ENCODE measurements around the gene MSI2. TPM values are rescaled to one million over a fixed set of nuclear protein-coding genes. Genes with fewer than 3 reads are reported as not detected.

The MSI2 gene
- total and polyA plus RNA-seq, 9 of the 15 experiments (the other 6 are each of a cell fraction or from before 2014, with no cell fraction given): 4.6 to 61.8 (median 42.4) TPM

DNA sequence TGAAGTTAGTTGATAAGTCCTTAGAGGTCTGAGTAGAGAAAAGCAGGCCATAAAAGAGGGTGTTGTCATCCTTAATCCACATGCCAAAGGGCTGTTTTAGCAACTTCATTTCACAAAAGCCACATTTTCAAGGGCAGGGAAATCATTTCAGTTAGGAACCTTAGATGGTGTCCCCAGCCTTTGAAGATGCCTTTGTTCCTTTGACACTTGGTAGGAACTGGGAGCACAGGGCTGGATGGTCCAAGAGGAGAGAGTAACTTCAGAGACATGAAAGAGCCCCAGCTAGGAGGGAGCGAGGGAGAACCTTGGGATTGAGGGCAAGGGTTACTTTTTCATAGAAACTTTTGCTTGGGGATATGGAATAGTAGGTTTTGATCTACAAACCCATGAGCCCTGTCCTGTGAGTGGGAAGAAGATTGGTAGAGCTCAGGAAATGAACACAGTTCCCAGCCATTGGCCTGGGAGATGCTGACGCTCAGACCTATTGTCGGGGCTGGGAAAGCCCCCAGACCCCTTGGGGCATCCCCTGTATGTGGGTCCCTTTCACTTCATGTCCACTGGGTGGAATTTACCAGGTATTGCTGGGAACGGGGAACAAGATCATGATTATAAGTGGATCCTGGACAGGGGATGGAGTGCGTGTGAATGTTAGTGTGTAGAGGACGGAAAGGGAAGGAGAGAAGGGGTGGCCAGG, 18.9 kb downstream of the MSI2 start:
- H3K79me2 ChIP-seq (ENCODE audit: control insufficient read depth, insufficient read depth, low read length): peaks cover 9% of the 10 kb centered on the region; the same call in 1 of the 3 replicates
- in situ Hi-C loops (cut with MboI) (no loop called here), intact Hi-C loops (cut with micrococcal nuclease) (no loop called here)
- H3K4me3 ChIP-seq: no peak overlapping the region
- no peaks in the 10 kb centered on the region for H3K9me1 ChIP-seq (ENCODE audit: control insufficient read depth, insufficient read depth, low read length)
- FAIRE-seq: no peak
- no peak overlapping the region for H2AFZ ChIP-seq (ENCODE audit: low read depth, low read length)
- H3K9me3 ChIP-seq (replicated peaks; ENCODE audit: control insufficient read depth, insufficient read depth, low read depth, low read length): no peaks in the 10 kb centered on the region
- BruUV-seq (replicated peaks): no TSS peak
- no peaks in the 10 kb centered on the region for H3K4me1 ChIP-seq (replicated peaks in 1 of 2; ENCODE audit: control insufficient read depth in 2 of 2, insufficient read depth in 2 of 2, low read length in 2 of 2)
- H4K20me1 ChIP-seq (replicated peaks; ENCODE audit: control insufficient read depth, insufficient read depth, low read length): 0 out of 2 replicates have a peak, but pooled peaks cover 5% of the 10 kb centered on the region
- no peak overlapping the region for H3K4me2 ChIP-seq (ENCODE audit: insufficient read depth, low read length)
- no peak overlapping the region for H3K9ac ChIP-seq (ENCODE audit: insufficient read depth in 1 of 2, low read depth in 2 of 2, low read length in 2 of 2)
- no peak overlapping the region for H3K27ac ChIP-seq (ENCODE audit: extremely low read depth, low read depth, low read length)
- WGBS (ENCODE audit: insufficient coverage, low coverage, missing lambda C conversion rate): 92% methylated on average over 6 of the region's 6 CpGs
- no peak for DNase-seq (ENCODE audit: extremely low read depth in 1 of 4, low spot score in 3 of 4)
- ChIA-PET POLR2A (interaction anchor here (0.5 kb wide), 1 partner anchor 18 kb away, joined by 4 read pairs; no protein-coding TSS in a partner anchor), CTCF (ENCODE audit: low intra/inter-chr PET ratio) (no interaction called here)
- ATAC-seq: no peak; the same call in 2 of the 3 replicates
- H3K36me3 ChIP-seq (ENCODE audit: control insufficient read depth, insufficient read depth, low read length): peaks cover 53% of the 10 kb centered on the region
- H3K27me3 ChIP-seq (ENCODE audit: control insufficient read depth in 2 of 2, insufficient read depth in 2 of 2, low read length in 2 of 2): no peaks in the 10 kb centered on the region
- TF ChIP-seq MIER1 (IDR thresholded peaks at IDR 0.05; ENCODE audit: low read depth) (no peak), ZNF133 (CRISPR knock-in tag; IDR thresholded peaks at IDR 0.05) (no peak), NR2C1 (IDR thresholded peaks at IDR 0.05) (no peak), NR2C1 (tag; IDR thresholded peaks at IDR 0.05) (no peak), KHSRP (IDR thresholded peaks at IDR 0.05) (no peak), ERF (CRISPR knock-in tag; IDR thresholded peaks at IDR 0.05) (no peak), JUNB (CRISPR knock-in tag; conservative IDR thresholded peaks at IDR 0.05) (no peak), TRIM28 (IDR thresholded peaks at IDR 0.05) (no peak), MBD2 (IDR thresholded peaks at IDR 0.05; ENCODE audit: borderline replicate concordance, low read depth) (no peak), ZNF224 (CRISPR knock-in tag; IDR thresholded peaks at IDR 0.05) (no peak), MECOM (CRISPR knock-in tag; IDR thresholded peaks at IDR 0.05) (no peak), ZC3H11A (IDR thresholded peaks at IDR 0.05; ENCODE audit: low read depth, low read length) (no peak), POLR2G (IDR thresholded peaks at IDR 0.05; ENCODE audit: low read depth, low read length) (no peak), DDX20 (tag; IDR thresholded peaks at IDR 0.05; ENCODE audit: low read depth) (no peak), POLR2AphosphoS2 (IDR thresholded peaks at IDR 0.05; ENCODE audit: low read length) (no peak)
- TF ChIP-seq, protein P1, sequence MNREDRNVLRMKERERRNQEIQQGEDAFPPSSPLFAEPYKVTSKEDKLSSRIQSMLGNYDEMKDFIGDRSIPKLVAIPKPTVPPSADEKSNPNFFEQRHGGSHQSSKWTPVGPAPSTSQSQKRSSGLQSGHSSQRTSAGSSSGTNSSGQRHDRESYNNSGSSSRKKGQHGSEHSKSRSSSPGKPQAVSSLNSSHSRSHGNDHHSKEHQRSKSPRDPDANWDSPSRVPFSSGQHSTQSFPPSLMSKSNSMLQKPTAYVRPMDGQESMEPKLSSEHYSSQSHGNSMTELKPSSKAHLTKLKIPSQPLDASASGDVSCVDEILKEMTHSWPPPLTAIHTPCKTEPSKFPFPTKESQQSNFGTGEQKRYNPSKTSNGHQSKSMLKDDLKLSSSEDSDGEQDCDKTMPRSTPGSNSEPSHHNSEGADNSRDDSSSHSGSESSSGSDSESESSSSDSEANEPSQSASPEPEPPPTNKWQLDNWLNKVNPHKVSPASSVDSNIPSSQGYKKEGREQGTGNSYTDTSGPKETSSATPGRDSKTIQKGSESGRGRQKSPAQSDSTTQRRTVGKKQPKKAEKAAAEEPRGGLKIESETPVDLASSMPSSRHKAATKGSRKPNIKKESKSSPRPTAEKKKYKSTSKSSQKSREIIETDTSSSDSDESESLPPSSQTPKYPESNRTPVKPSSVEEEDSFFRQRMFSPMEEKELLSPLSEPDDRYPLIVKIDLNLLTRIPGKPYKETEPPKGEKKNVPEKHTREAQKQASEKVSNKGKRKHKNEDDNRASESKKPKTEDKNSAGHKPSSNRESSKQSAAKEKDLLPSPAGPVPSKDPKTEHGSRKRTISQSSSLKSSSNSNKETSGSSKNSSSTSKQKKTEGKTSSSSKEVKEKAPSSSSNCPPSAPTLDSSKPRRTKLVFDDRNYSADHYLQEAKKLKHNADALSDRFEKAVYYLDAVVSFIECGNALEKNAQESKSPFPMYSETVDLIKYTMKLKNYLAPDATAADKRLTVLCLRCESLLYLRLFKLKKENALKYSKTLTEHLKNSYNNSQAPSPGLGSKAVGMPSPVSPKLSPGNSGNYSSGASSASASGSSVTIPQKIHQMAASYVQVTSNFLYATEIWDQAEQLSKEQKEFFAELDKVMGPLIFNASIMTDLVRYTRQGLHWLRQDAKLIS (CRISPR knock-in tag; IDR thresholded peaks at IDR 0.05): no peak
- TF ChIP-seq, protein P2, sequence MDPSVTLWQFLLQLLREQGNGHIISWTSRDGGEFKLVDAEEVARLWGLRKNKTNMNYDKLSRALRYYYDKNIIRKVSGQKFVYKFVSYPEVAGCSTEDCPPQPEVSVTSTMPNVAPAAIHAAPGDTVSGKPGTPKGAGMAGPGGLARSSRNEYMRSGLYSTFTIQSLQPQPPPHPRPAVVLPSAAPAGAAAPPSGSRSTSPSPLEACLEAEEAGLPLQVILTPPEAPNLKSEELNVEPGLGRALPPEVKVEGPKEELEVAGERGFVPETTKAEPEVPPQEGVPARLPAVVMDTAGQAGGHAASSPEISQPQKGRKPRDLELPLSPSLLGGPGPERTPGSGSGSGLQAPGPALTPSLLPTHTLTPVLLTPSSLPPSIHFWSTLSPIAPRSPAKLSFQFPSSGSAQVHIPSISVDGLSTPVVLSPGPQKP (CRISPR knock-in tag; IDR thresholded peaks at IDR 0.05): no peak

Measured in K562 (cell line).